ENCODE results near the gene TAPT1.

TAPT1 gene

DNA sequence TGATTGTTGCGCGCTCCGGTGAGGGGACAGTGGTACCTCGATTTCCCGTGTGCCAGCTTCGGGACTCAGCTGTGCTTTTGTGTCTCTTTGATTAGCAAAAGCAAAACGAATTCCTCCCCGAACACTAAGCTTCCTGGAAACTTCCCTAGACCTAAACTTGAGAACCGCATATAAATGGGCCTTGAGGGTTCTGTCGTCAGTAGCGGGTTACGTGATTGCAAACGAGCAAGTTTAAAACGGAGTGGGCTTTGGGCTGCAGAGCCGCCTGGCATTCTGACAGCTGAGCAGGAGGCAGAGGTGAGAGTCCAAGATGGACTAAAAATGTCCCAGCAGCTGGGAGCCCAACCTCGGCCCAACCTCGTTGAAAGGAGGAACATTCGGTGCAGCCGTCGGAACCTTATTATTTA is 1.2 kb upstream of the TAPT1 start:
- TF ChIP-seq CTCF (conservative IDR thresholded peaks at IDR 0.05; ENCODE audit: control insufficient read depth, insufficient read depth, low read depth, low read length) = no peak
- H3K4me3 ChIP-seq (ENCODE audit: control insufficient read depth, low read depth, low read length) = peak overlapping the region; percentile 79
- DNase-seq (ENCODE audit: low read depth) = peak; percentile 49

DNA sequence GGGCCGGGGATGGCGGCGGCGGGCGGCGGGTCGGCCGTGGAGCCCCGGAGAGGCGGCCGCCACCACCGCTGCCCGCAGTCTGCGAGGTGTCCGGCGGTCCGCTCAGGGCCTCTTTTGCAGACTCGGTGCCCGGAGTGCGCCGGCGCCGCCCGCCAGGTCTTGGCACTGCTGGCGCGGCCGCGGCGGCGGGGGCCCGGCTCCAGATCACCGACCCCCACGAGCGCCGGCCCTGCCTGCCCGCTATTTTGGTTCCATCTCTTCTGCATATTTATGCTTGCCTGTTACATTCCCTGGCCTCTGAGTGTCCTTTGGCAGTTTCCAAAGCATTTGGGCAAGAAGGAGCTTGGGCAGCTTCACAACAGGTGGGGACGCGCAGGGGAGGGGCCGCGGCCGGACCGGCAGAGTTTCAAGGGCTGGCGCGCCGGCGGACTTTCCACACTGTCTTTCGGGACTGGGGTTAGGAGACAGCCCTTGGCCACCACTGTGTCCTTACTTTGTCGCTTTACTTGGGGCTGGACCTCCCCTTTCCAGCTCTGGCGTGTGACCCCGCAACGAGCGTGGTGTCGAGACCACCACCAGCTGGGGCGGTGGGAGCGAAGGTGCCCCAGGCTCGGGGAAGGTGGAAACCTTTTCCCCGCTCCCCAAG is 668 bp upstream of the TAPT1 start:
- DNase-seq (ENCODE audit: low read depth) = peak; percentile 19
- no peak for TF ChIP-seq CTCF (conservative IDR thresholded peaks at IDR 0.05; ENCODE audit: control insufficient read depth, insufficient read depth, low read depth, low read length)

GRCh38 chr4:16225167-16225862 is 956 bp downstream of the TAPT1 start:
- TF ChIP-seq CTCF (conservative IDR thresholded peaks at IDR 0.05; ENCODE audit: control insufficient read depth, insufficient read depth, low read depth, low read length) = peak; percentile 20

More for the DNA sequence above, 668 bp upstream of the TAPT1 start:
- H3K4me3 ChIP-seq (ENCODE audit: control insufficient read depth, low read depth, low read length) = peak overlapping the region; percentile 79

DNA sequence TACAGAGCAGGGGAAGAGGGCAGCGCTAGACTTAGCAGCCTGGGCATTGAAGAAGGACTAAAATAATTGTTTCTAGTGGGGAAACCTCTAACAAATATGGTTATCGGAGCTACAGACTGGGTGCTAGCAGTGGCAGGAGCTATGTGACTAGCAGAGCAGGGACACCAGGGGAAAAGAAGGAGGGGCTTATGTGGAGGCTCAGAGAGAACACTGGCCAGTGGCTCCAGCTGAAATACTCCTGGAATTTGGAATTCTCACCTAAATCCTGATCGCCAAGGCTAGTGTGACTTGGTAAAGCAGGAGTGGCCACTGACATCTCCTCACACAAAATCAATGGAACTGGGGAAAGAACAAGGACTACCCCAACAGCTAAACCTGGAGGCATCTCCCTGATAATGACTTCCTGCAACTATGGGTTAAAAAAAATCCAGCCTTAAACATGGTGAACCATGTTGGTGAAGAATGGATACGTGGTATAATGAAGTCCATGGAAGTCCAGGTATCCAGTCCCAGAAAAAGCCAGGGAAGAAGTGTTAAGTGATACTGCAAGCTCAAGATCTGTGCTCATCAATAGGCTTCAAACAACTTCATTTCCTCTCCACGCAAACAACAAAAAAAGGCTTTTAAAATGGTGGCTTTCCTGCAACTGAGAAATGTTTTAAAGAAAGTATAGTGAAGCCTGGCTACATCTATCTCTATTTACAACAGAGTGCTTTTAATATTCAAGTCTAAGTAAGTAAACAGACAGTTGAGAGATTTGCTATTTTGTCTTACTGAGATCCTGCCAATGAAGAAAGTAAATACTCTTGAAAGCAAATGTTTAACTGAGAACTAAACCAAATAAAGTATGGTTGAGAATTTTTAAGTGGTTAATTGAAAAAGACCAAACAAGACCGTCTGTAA is 1.8 kb downstream of the TAPT1 start:
- DNase-seq (ENCODE audit: low read depth) = no peak
- peak overlapping the region; percentile 84 for H3K4me3 ChIP-seq (ENCODE audit: control insufficient read depth, low read depth, low read length)

More at GRCh38 chr4:16225167-16225862, 956 bp downstream of the TAPT1 start:
- DNase-seq (ENCODE audit: low read depth) = peak; percentile 58
- peak overlapping the region; percentile 84 for H3K4me3 ChIP-seq (ENCODE audit: control insufficient read depth, low read depth, low read length)

GRCh38 chr4:16222957-16223527 is 3.2 kb downstream of the TAPT1 start:
- H3K4me3 ChIP-seq (ENCODE audit: control insufficient read depth, low read depth, low read length) = no peak overlapping the region
- no peak for TF ChIP-seq CTCF (conservative IDR thresholded peaks at IDR 0.05; ENCODE audit: control insufficient read depth, insufficient read depth, low read depth, low read length)

More for the DNA sequence above, 1.8 kb downstream of the TAPT1 start:
- no peak for TF ChIP-seq CTCF (conservative IDR thresholded peaks at IDR 0.05; ENCODE audit: control insufficient read depth, insufficient read depth, low read depth, low read length)

GRCh38 chr4:16218950-16219349 is 7.3 kb downstream of the TAPT1 start:
- no peak overlapping the region for H3K4me3 ChIP-seq (ENCODE audit: control insufficient read depth, low read depth, low read length)
- no peak for TF ChIP-seq CTCF (conservative IDR thresholded peaks at IDR 0.05; ENCODE audit: control insufficient read depth, insufficient read depth, low read depth, low read length)
- DNase-seq (ENCODE audit: low read depth) = no peak

More at GRCh38 chr4:16222957-16223527, 3.2 kb downstream of the TAPT1 start:
- no peak for DNase-seq (ENCODE audit: low read depth)
